Lung (tissue), 12 donors: ENCODE measurements around the gene DPP8. TPM values are rescaled to one million over a fixed set of nuclear protein-coding genes. Genes with fewer than 3 reads are reported as not detected.

Experiments
- ATAC-seq: fragments of 200-7000 bp; cut with Tn5 transposase; one replicate; pipeline ENCODE4 v1.9.1; 2020; ENCODE audit warnings: moderate number of reproducible peaks; ENCODE audit not compliant: insufficient read depth, low FRiP score
- DNase-seq, 3 donors: peaks; one replicate each; pipeline ENCODE4 v3.0.0-alpha.2; 2013 to 2017
- H3K27ac ChIP-seq, 2 donors: one replicate each; pipeline ENCODE4 v1.5.1; 2013; ENCODE audit warnings: mild to moderate bottlenecking in 2 of 2, moderate library complexity in 2 of 2, control low read depth in 1 of 2, inconsistent platforms in 1 of 2, low read depth in 1 of 2, low read length in 1 of 2
- H3K27me3 ChIP-seq, 3 donors: one replicate each; pipeline ENCODE4 v1.5.1; 2013; ENCODE audit warnings: low read length in 2 of 3; ENCODE audit not compliant: control insufficient read depth in 3 of 3, insufficient read depth in 3 of 3
- H3K36me3 ChIP-seq, 4 donors: one replicate each; pipeline ENCODE4 v1.5.1; 2013; ENCODE audit warnings: low read length in 4 of 4, mild to moderate bottlenecking in 1 of 4, moderate library complexity in 1 of 4; ENCODE audit not compliant: control insufficient read depth in 4 of 4, insufficient read depth in 4 of 4
- H3K4me1 ChIP-seq, 5 donors: one replicate each; pipeline ENCODE4 v1.5.1; 2013; ENCODE audit warnings: low read length in 5 of 5, mild to moderate bottlenecking in 2 of 5, moderate library complexity in 1 of 5; ENCODE audit not compliant: control insufficient read depth in 5 of 5, insufficient read depth in 5 of 5
- H3K4me3 ChIP-seq: one replicate; pipeline ENCODE4 v1.5.1; 2013; ENCODE audit warnings: mild to moderate bottlenecking, control low read depth, moderate library complexity
- H3K9ac ChIP-seq, 2 donors: one replicate each; pipeline ENCODE4 v1.5.1; 2013; ENCODE audit warnings: low read length in 2 of 2, control low read depth in 1 of 2; ENCODE audit not compliant: insufficient read depth in 1 of 2
- H3K9me3 ChIP-seq, 4 donors: one replicate each; pipeline ENCODE4 v1.5.1; 2013; ENCODE audit warnings: low read length in 3 of 4, mild to moderate bottlenecking in 1 of 4, moderate library complexity in 1 of 4; ENCODE audit not compliant: control insufficient read depth in 4 of 4, insufficient read depth in 3 of 4
- CTCF ChIP-seq: IDR thresholded peaks from 2 replicates; pipeline ENCODE4 v1.5.1; 2012; ENCODE audit warnings: mild to moderate bottlenecking; ENCODE audit errors: control extremely low read depth, extremely low read depth
- WGBS, 2 donors: extraction: QIAGEN DNeasy Blood & Tissue Kit; methylation state at CpG; one replicate each; pipeline ENCODE4 v1.1.7; 2013; 5-methylcytosine and 5-hydroxymethylcytosine counted together
- polyA plus RNA-seq, 2 donors: library from polyadenylated mRNA; stranded (reverse); fragments of 200-250 nt; gene quantifications; one replicate each; pipeline ENCODE4 v1.2.1, GENCODE V29; 2013
- total RNA-seq, 2 donors: library from RNA; depleted of rRNA in 1 of 2; stranded (reverse); fragments of >200 nt in 1 of 2; gene quantifications; one replicate each; pipeline ENCODE4 v1.2.1, GENCODE V29; 2014 to 2021
- donor health status: control.
- donor health status: control.
- donor health status: Bipolar disorder and iron deficiency.
- donor health status: healthy.
- donor health status: DM: yes; HTN: yes; CAD: no.

The DPP8 gene
- total and polyA plus RNA-seq, 4 donors, result 7.6 to 51.4 (median 24.6) TPM

- Histone ChIP-seq H3K9me3 (no peaks in the 10 kb centered on the region), H3K27me3 (no peaks in the 10 kb centered on the region), H3K9ac (no peak overlapping the region), H3K27ac (no peak overlapping the region), H3K36me3 (peaks cover 0 to 15% (median 0%) of the 10 kb centered on the region in 4 donors), H3K4me1 (peaks cover 0 to 5% (median 1%) of the 10 kb centered on the region in 5 donors), H3K4me3 (no peak overlapping the region)
- ATAC-seq, result no peak
- no peak for TF ChIP-seq CTCF
- WGBS, 2 donors, result 69 to 78% methylated on average over 10 of the region's 10 CpGs
- DNase-seq, result no peak
These were observed 111.0 kb downstream of the DPP8 start for GRCh38 chr15:65406424-65407000.

GRCh38 chr15:65405791-65406423, 111.6 kb downstream of the DPP8 start:
- H3K9ac ChIP-seq, result no peak overlapping the region
- H3K27me3 ChIP-seq, result no peaks in the 10 kb centered on the region
- H3K4me3 ChIP-seq, result no peak overlapping the region
- H3K4me1 ChIP-seq, result peaks cover 0 to 11% (median 7%) of the 10 kb centered on the region in 5 donors
- 91 to 93% methylated on average over 7 of the region's 7 CpGs for WGBS, 2 donors
- H3K9me3 ChIP-seq, result no peaks in the 10 kb centered on the region
- TF ChIP-seq CTCF, result no peak
- no peak for ATAC-seq
- DNase-seq, result no peak
- H3K36me3 ChIP-seq, result peaks cover 0 to 15% (median 0%) of the 10 kb centered on the region in 4 donors
- H3K27ac ChIP-seq, result no peak overlapping the region

GRCh38 chr15:65404186-65404872, 113.2 kb downstream of the DPP8 start:
- Histone ChIP-seq H3K36me3 (peaks cover 0 to 15% (median 2%) of the 10 kb centered on the region in 4 donors), H3K4me3 (no peak overlapping the region), H3K4me1 (peaks cover 0 to 16% (median 7%) of the 10 kb centered on the region in 5 donors), H3K9me3 (no peaks in the 10 kb centered on the region), H3K27ac (no peak overlapping the region), H3K27me3 (no peaks in the 10 kb centered on the region), H3K9ac (no peak overlapping the region)
- ATAC-seq (no peak), DNase-seq (no peak)
- 77 to 84% methylated on average over 6 of the region's 6 CpGs for WGBS, 2 donors
- no peak for TF ChIP-seq CTCF
